Left ventricle myocardium inferior (tissue), 1 donor: ENCODE data around the gene SERTM1. TPM values are rescaled to one million over a fixed set of nuclear protein-coding genes. Genes with fewer than 3 reads are reported as not detected.

Source experiments
- DNase-seq: peaks from one replicate; pipeline ENCODE4 v3.0.0-alpha.2; 2020
- H3K27ac ChIP-seq: fragments of 200-600 bp; replicated peaks from 2 replicates; pipeline ENCODE4 v1.8.0; 2021
- H3K27me3 ChIP-seq: fragments of 200-600 bp; 2 replicates; pipeline ENCODE4 v1.8.0; 2021; ENCODE audit warnings: low read depth
- H3K36me3 ChIP-seq: fragments of 200-600 bp; 2 replicates; pipeline ENCODE4 v1.8.0; 2021
- H3K4me1 ChIP-seq: fragments of 200-600 bp; 2 replicates; pipeline ENCODE4 v1.8.0; 2021
- H3K4me3 ChIP-seq: fragments of 200-600 bp; 2 replicates; pipeline ENCODE4 v1.8.0; 2021; ENCODE audit warnings: mild to moderate bottlenecking, moderate library complexity
- H3K9me3 ChIP-seq: fragments of 200-600 bp; replicated peaks from 2 replicates; pipeline ENCODE4 v1.8.0; 2021
- CTCF ChIP-seq: fragments of 200-600 bp; IDR thresholded peaks from 2 replicates; pipeline ENCODE4 v1.8.0; 2021; ENCODE audit warnings: antibody characterized with exemption, mild to moderate bottlenecking, borderline replicate concordance
- intact Hi-C: fragments of 100-400 bp; cut with micrococcal nuclease; formaldehyde crosslinking; loops from one replicate; pipeline ENCODE4 v1.11.0; 2022
- total RNA-seq: library from RNA; stranded (reverse); fragmentation: NEBNext Ultra II Directional; extraction: Animal tissue kit (Norgen Biotek cat#: 25700); gene quantifications from one replicate; pipeline ENCODE4 v1.2.1, GENCODE V29; 2021
- donor health status: DM: no; HTN: yes; CAD: no; lungs with severe emphysema.

SERTM1 gene
- total RNA-seq, 1 donor from 2014 or later = 0.60 TPM

- intact Hi-C loops = no loop called here
- DNase-seq = no peak
- Histone ChIP-seq H3K4me3 (no peak overlapping the region), H3K36me3 (no peaks in the 10 kb centered on the region), H3K9me3 (no peaks in the 10 kb centered on the region), H3K4me1 (no peaks in the 10 kb centered on the region), H3K27ac (no peak overlapping the region), H3K27me3 (no peaks in the 10 kb centered on the region)
- no peak for TF ChIP-seq CTCF
Measured at GRCh38 chr13:36685927-36686326, 12.1 kb downstream of the SERTM1 start.

DNA sequence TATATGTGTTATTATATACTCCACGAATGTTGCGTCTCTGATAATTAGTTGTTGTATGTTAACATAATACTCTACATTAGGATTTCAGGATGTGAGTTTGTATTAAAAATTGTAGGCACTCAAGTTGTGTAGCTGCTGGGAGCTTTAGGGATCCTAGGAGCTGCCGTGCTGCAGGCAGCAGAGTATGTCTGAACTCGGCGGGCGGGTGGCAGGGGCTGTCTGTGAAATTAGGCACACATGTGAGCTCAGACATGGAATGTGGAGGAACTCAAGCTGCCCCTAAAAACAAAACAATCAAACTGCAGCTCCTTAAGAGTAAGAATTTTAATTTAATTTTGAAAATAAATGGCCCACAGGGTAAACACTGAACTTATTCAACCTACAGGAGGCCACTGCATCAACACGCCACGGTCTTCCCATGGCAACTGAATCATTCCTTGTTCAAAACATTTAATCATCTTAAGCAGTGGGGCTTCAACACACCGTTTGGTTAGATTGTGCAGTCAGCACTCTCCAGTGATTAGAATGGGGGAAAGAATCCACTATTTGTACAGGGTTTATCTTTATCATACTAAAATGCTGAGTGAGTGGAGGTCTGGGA, 22.7 kb downstream of the SERTM1 start:
- H3K4me3 ChIP-seq = no peak overlapping the region
- intact Hi-C loops = no loop called here
- H3K27ac ChIP-seq = no peak overlapping the region
- peaks cover 13% of the 10 kb centered on the region for H3K27me3 ChIP-seq
- no peaks in the 10 kb centered on the region for H3K4me1 ChIP-seq
- no peak for DNase-seq
- no peaks in the 10 kb centered on the region for H3K36me3 ChIP-seq
- H3K9me3 ChIP-seq = no peaks in the 10 kb centered on the region
- no peak for TF ChIP-seq CTCF

DNA sequence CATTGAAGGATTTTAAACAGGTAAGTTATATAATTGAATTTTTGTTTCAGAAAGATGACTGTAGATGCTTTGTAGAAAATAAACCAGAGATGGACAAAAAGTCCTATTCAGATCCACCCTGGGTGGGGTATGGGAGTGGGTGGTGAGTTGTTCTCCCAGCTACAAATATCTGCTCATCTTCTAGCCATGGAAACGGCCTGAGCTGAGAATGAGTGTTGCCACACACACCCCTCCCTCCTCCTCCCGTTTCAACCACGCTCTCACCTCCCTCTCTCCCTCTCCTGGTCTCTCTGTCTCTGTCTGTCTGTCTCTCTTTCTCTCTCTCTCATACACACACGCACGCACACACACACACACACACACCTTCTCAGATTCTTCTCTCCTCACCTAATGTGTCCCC, 26.4 kb downstream of the SERTM1 start:
- TF ChIP-seq CTCF = no peak
- H3K4me1 ChIP-seq = no peaks in the 10 kb centered on the region
- peaks cover 18% of the 10 kb centered on the region for H3K27me3 ChIP-seq
- no peaks in the 10 kb centered on the region for H3K9me3 ChIP-seq
- no peaks in the 10 kb centered on the region for H3K36me3 ChIP-seq
- H3K27ac ChIP-seq = no peak overlapping the region
- no peak for DNase-seq
- no peak overlapping the region for H3K4me3 ChIP-seq
- intact Hi-C loops = no loop called here

DNA sequence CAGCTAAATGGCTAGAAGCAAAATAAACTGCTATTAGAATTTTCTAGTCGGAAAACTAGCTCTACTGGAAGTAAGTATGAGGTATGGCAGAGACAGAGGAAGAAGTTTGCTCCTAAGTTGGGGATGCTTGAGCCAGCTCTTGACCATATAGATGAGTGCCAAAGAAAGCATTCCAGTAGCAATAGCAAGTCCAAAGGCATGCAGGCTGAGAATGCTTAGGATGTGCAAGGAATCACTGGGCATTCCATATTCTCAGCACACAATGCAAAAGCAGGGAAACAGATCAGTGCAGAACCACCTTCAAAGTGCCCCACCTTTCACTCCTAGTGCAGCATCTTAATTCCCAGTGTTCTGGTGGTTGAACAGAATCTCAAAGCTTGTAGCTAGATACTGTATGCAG, 32.9 kb downstream of the SERTM1 start:
- Histone ChIP-seq H3K4me3 (no peak overlapping the region), H3K9me3 (no peaks in the 10 kb centered on the region), H3K27me3 (peaks cover 16% of the 10 kb centered on the region), H3K36me3 (no peaks in the 10 kb centered on the region), H3K4me1 (no peaks in the 10 kb centered on the region), H3K27ac (no peak overlapping the region)
- DNase-seq = no peak
- intact Hi-C loops = no loop called here
- no peak for TF ChIP-seq CTCF

DNA sequence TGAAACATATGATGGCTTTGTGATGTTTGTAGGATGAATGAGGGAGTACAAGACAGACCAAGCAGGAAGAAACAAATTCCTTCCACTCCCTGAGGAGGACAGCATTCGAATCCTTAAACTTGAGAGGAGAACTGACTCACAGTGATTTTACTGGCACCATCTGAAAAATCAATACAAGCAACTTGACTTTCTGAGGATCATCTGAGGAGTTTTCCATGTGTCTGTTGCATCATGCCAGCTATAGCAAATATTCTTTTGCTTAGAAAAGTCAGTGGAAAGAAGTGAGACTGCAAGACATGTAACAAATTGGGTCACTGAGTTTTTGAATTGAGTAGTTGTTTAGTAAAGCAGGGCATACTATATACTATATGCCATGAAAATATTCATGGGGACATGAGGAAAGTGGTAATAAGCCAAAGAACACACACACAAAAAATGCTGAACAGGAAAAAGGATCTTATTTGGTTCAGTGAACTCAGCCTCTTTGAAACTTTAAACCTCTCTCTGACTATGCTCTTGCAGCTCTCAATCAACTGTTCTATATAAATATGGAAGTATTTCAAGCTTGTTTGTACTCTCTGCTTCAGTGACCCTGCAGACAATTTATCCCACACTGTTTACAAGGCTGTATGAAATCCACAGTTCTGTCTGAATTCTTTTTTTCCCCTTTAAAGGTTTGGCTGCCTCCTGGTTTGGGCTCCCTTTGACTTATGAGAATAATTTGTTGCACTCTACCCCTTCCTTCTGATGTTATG, 35.5 kb downstream of the SERTM1 start:
- H3K27me3 ChIP-seq = peaks cover 21% of the 10 kb centered on the region
- TF ChIP-seq CTCF = no peak

More for the DNA sequence above, 35.5 kb downstream of the SERTM1 start:
- Histone ChIP-seq H3K4me3 (no peak overlapping the region), H3K27ac (no peak overlapping the region), H3K9me3 (no peaks in the 10 kb centered on the region), H3K4me1 (no peaks in the 10 kb centered on the region), H3K36me3 (no peaks in the 10 kb centered on the region)
- intact Hi-C loops = no loop called here
- no peak for DNase-seq
